GM12801 (cell line): ENCODE results near the gene SF3B4.

ENCODE experiments used
- TF ChIP-seq, protein P1 (sequence below): IDR thresholded peaks from one replicate; pipeline ENCODE4 v1.5.1; 2011; ENCODE audit warnings: control low read depth; ENCODE audit not compliant: insufficient read length; ENCODE audit errors: extremely low read depth

SF3B4 gene

DNA sequence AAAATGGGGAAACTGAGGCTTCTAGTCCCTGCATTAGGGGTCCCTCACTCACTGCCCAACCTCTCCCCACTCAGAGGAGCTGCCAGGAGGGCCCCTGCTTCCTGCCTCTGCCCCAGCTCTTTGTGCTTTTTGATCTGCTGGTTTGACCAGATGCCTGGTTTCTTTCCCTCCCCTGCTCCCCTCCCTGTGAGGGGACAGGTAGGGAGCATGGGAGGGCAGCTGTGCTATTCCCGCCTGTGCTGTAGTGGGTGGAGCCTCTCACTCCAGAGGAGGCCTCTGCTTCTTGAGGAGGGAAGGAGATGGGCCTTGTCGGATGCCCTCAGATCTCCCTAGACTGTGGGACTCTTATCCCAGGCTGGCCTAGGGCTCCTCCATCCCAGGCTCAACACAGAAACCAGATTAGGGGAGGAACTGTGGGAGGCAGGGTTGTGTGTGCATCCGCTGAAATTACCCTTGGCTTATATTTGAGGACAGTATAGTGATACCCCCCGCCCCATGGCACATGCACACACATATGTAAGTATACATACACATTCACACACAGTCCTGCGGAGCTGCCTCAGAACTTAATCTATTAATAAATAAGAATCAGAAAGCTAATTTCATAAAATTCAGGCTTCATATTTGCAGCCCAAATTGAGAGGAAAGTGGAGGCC is 23.6 kb downstream of the SF3B4 start:
- TF ChIP-seq, protein P1, sequence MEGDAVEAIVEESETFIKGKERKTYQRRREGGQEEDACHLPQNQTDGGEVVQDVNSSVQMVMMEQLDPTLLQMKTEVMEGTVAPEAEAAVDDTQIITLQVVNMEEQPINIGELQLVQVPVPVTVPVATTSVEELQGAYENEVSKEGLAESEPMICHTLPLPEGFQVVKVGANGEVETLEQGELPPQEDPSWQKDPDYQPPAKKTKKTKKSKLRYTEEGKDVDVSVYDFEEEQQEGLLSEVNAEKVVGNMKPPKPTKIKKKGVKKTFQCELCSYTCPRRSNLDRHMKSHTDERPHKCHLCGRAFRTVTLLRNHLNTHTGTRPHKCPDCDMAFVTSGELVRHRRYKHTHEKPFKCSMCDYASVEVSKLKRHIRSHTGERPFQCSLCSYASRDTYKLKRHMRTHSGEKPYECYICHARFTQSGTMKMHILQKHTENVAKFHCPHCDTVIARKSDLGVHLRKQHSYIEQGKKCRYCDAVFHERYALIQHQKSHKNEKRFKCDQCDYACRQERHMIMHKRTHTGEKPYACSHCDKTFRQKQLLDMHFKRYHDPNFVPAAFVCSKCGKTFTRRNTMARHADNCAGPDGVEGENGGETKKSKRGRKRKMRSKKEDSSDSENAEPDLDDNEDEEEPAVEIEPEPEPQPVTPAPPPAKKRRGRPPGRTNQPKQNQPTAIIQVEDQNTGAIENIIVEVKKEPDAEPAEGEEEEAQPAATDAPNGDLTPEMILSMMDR: no peak

DNA sequence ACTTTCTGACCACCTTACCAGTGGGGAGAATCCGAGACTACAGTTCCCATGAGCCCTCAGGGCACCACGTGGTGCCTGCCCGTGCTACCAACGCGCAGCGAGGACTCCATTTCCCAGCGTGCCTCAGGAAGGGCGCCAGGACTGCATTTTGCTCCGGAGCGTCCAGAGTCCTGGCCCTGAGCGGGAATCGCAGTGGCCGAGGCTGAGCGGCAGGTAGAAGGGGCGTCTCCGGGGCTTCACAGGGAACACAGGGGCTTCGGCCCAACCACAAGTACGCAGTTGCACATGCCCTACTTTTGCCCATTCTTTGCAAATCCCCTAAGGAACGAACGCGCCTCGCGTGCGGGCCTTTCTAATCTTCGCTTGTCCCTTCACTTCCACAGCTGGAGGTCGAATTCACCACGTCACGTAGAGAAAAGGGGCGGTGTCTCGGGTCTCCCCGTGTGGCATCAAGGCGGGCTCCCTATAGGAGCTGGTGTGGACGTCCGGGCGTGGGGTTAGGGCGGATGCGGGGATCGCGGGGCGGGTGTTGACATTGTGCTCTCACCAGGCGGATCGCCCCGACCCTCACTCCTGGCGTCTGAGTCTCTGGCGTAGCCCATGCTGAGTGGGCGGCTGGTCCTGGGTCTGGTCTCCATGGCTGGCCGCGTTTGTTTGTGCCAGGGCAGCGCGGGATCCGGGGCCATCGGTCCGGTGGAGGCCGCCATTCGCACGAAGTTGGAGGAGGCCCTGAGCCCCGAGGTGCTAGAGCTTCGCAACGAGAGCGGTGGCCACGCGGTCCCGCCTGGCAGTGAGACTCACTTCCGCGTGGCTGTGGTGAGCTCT is 27.9 kb downstream of the SF3B4 start, which contains the start of gene BOLA1:
Gene BOLA1 (plus strand): TSS at position 109 of the 825 bp plus-strand sequence. CDS start 492 bp downstream, at position 601.
- TF ChIP-seq, protein P1: no peak

DNA sequence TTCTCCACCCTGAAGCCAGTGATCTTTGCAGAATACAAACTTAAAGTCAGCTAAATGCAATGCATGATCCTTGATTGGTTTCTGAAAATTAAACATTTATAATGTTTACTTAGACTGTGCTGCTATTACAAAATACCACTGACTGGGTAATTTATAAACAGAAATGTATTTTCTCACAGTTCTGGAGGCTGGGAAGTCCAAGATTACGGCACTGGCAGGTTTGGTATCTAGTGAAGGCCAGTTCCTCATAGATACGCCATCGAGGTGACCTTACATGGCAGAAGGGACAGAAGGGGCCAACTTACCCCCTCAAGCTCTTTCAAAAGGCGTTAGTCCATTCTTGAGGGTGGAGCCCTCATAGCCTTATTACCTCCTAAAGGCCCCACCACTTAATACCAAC is 31.0 kb downstream of the SF3B4 start:
- TF ChIP-seq, protein P1: no peak

DNA sequence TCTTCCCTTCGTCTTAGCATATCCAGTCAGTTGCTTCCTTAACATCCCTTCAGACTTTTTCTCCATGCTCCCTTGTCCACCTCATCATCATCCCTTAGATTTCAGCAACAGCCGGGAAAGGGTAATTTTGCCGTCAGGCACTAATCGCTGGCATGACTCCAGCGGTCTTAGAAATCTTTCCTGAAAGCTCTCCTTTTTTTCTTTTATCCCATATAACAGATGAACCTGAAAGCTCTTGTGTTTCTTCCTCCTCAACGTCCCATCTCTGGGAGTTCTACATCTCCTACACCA is 38.7 kb downstream of the SF3B4 start:
- TF ChIP-seq, protein P1: no peak

DNA sequence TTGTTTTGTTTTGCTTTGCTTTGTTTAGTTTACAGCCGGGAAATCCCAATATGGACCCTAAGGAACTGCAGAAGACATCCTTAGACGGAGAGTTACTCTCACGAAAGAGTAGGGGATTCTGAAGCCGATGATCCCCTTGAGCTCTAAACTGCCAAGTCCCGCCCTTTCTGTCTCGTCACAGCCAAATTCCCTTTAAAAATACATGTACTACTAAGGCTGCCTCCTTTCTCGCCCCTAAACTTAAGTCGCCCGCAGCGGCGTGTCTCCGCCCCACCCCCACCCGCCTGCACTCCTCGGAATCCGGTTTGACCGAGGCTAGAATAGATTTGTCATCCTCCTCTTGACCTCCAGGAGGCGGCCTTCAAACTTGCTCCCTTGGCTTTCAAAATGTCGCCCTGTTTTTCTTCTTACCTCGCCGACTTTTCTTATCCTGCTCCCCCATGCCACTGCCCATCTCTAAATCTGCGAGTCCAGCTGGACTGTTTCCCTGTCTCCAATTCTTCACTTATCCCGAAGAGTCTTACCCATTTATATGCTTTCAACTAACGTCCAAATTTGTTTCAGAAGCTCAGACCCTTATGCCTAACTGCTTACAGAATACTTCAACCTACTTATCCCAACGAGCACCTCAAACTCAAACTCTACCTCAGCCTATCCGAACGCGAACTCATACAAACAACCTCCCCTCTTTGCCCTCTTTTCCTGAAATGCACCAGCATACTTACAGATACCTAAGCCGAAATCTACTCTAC is 39.2 kb downstream of the SF3B4 start:
- TF ChIP-seq, protein P1: no peak

DNA sequence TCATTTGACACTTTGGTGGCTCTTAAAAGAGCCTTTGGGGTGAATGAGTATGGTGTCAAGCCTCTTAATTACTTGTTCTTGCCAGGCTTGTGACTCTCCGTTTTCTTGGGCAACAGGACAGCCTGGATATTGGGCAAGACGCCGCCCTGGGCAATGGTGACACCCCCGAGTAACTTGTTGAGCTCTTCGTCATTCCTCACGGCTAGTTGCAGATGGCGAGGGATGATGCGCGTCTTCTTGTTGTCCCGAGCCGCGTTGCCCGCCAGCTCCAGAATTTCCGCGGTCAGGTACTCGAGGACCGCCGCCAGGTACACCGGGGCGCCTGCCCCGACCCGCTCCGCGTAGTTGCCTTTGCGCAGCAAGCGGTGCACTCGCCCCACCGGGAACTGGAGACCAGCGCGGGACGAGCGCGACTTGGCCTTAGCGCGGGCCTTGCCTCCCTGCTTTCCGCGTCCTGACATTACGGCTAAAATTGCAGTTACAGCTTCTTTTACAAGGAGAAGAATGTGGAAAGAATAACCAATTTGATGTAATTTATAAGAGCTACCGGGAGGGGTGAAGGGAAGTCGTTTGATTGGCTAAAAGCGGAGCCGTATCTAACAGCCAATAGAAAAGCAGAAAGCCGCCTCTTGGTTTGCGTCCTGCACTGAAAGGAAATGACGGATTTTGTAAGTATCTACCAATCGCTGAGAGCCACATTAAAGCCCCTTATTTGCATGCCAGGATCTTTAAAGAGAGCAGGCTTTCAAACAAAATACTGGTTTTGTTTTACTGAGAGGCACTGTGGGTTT is 40.0 kb downstream of the SF3B4 start:
- TF ChIP-seq, protein P1: no peak
